B cell (primary cell): ENCODE data around the gene ZNF441.
A peak's percentile ranks its signal among the peaks of the same experiment; 100 is the strongest.

Experiments used
- CTCF ChIP-seq: fragments of 200-600 bp; IDR thresholded peaks from one replicate; pipeline ENCODE4 v1.8.0; 2022; ENCODE audit warnings: antibody characterized with exemption, mild to moderate bottlenecking
- EZH2 ChIP-seq: IDR thresholded peaks from 2 replicates; pipeline ENCODE4 v1.6.1; 2012; ENCODE audit warnings: borderline replicate concordance, low read depth, mild to moderate bottlenecking, moderate library complexity, low read length; ENCODE audit not compliant: insufficient read depth, poor library complexity, severe bottlenecking

- TF ChIP-seq CTCF (peak; percentile 24), EZH2 (no peak)
These were observed 26.1 kb downstream of the ZNF441 start for GRCh38 chr19:11792942-11793341.
